ENCODE results near the gene COPS7A.
"Not testable (repeated sequence)": the region's sequence is repeated elsewhere in the genome, so short reads cannot be mapped to it uniquely, and the experiment has no call there.

Gene COPS7A

GRCh38 chr12:6716031-6716873 lies 7.6 kb upstream of the COPS7A start:
- H3K27ac ChIP-seq (ENCODE audit: extremely low read depth, low read depth, low read length); H3K36me3 ChIP-seq (ENCODE audit: control insufficient read depth in 2 of 2, insufficient read depth in 1 of 2, low read length in 2 of 2); H3K4me1 ChIP-seq (ENCODE audit: control insufficient read depth, insufficient read depth, low read length); H3K9me3 ChIP-seq (ENCODE audit: control insufficient read depth, insufficient read depth, low read depth, low read length); CTCF ChIA-PET; H3K4me3 ChIP-seq (ENCODE audit: low read depth, low read length): not testable (repeated sequence)
- peak; percentile 11; the same call in 1 of the 2 replicates for TF ChIP-seq SP2 (tag by site-specific recombination; IDR thresholded peaks at IDR 0.05)
- POLR2A ChIA-PET, result interaction anchor here (0.8 kb wide), 1 partner anchor 61 kb away, joined by 3 read pairs; no protein-coding TSS in a partner anchor

DNA sequence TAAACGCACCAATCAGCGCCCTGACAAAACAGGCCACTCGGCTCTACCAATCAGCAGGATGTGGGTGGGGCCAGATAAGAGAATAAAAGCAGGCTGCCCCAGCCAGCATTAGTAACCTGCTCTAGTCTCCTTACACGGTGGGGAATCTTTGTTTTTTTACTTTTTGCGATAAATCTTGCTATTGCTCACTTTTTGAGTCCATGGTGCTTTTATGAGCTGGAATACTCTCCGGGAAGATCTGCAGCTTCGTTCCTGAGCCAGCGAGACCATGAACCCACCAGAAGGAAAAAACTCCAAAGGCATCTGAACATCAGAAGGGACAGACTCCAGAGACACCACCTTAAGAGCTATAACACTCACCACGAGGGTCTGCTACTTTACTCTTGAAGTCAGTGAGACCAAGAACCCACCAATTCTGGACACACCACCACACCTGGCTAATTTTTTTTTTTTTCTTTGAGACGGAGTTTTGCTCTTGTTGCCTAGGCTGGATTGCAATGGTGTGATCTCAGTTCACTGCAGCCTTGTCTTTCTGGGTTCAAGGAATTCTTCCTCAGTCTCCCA lies 6.9 kb upstream of the COPS7A start:
- Histone ChIP-seq H3K4me1 (ENCODE audit: control insufficient read depth, insufficient read depth, low read length) (no peaks in the 10 kb centered on the region), H3K36me3 (ENCODE audit: control insufficient read depth in 2 of 2, insufficient read depth in 1 of 2, low read length in 2 of 2) (no peaks in the 10 kb centered on the region), H3K9me3 (ENCODE audit: control insufficient read depth, insufficient read depth, low read depth, low read length) (no peaks in the 10 kb centered on the region), H3K27ac (ENCODE audit: extremely low read depth, low read depth, low read length) (no peak overlapping the region), H3K4me3 (ENCODE audit: low read depth, low read length) (no peak overlapping the region)
- CTCF ChIA-PET, result interaction anchor here (0.6 kb wide), 1 partner anchor 96 kb away, joined by 3 read pairs; no protein-coding TSS in a partner anchor
- POLR2A ChIA-PET, result interaction anchor here (0.8 kb wide), 1 partner anchor 60 kb away, joined by 3 read pairs; no protein-coding TSS in a partner anchor
- TF ChIP-seq ZNF24 (tag by site-specific recombination; IDR thresholded peaks at IDR 0.05) (no peak), ZNF596 (tag by site-specific recombination; IDR thresholded peaks at IDR 0.05) (no peak), SCRT1 (tag by site-specific recombination; IDR thresholded peaks at IDR 0.05; ENCODE audit: borderline replicate concordance) (no peak), ZIC2 (tag by site-specific recombination; IDR thresholded peaks at IDR 0.05) (no peak), ZNF155 (tag by site-specific recombination; IDR thresholded peaks at IDR 0.05) (no peak), ZNF423 (tag by site-specific recombination; IDR thresholded peaks at IDR 0.05) (no peak), ZNF837 (tag by site-specific recombination; IDR thresholded peaks at IDR 0.05) (no peak), SP2 (tag by site-specific recombination; IDR thresholded peaks at IDR 0.05) (no peak), ZNF354C (tag by site-specific recombination; IDR thresholded peaks at IDR 0.05; ENCODE audit: borderline replicate concordance, low read depth) (no peak), ZNF335 (tag by site-specific recombination; conservative IDR thresholded peaks at IDR 0.05) (no peak), ZNF664 (tag by site-specific recombination; IDR thresholded peaks at IDR 0.05) (no peak), ZNF670 (tag by site-specific recombination; IDR thresholded peaks at IDR 0.05; ENCODE audit: low read depth) (no peak)
- TF ChIP-seq, protein P1, sequence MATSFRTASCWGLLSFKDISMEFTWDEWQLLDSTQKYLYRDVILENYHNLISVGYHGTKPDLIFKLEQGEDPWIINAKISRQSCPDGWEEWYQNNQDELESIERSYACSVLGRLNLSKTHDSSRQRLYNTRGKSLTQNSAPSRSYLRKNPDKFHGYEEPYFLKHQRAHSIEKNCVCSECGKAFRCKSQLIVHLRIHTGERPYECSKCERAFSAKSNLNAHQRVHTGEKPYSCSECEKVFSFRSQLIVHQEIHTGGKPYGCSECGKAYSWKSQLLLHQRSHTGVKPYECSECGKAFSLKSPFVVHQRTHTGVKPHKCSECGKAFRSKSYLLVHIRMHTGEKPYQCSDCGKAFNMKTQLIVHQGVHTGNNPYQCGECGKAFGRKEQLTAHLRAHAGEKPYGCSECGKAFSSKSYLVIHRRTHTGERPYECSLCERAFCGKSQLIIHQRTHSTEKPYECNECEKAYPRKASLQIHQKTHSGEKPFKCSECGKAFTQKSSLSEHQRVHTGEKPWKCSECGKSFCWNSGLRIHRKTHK (tag by site-specific recombination; IDR thresholded peaks at IDR 0.05), result no peak
- TF ChIP-seq, protein P2, sequence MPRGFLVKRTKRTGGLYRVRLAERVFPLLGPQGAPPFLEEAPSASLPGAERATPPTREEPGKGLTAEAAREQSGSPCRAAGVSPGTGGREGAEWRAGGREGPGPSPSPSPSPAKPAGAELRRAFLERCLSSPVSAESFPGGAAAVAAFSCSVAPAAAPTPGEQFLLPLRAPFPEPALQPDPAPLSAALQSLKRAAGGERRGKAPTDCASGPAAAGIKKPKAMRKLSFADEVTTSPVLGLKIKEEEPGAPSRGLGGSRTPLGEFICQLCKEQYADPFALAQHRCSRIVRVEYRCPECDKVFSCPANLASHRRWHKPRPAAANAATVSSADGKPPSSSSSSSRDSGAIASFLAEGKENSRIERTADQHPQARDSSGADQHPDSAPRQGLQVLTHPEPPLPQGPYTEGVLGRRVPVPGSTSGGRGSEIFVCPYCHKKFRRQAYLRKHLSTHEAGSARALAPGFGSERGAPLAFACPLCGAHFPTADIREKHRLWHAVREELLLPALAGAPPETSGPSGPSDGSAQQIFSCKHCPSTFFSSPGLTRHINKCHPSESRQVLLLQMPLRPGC (tag by site-specific recombination; IDR thresholded peaks at IDR 0.05), result no peak

- TF ChIP-seq ZNF184 (tag by site-specific recombination; IDR thresholded peaks at IDR 0.05), result no peak
- peak; percentile 95 for TF ChIP-seq PRDM1 (tag by site-specific recombination; IDR thresholded peaks at IDR 0.05)
- peak; percentile 47 for TF ChIP-seq ZNF366 (tag by site-specific recombination; conservative IDR thresholded peaks at IDR 0.05)
- TF ChIP-seq BCL11A (tag by site-specific recombination; IDR thresholded peaks at IDR 0.05; ENCODE audit: low read depth), result no peak
- no peak for TF ChIP-seq ZNF658 (tag by site-specific recombination; IDR thresholded peaks at IDR 0.05)
- TF ChIP-seq, protein P2 (tag by site-specific recombination; IDR thresholded peaks at IDR 0.05), result no peak
- TF ChIP-seq ZNF132 (tag by site-specific recombination; IDR thresholded peaks at IDR 0.05; ENCODE audit: borderline replicate concordance), result no peak
- H3K4me1 ChIP-seq (ENCODE audit: control insufficient read depth, insufficient read depth, low read length), result peaks cover 11% of the 10 kb centered on the region
- H3K4me3 ChIP-seq (ENCODE audit: low read depth, low read length), result no peak overlapping the region
- peaks cover 0 to 11% of the 10 kb centered on the region in 2 experiments; a peak in 1 of 3 replicates for H3K36me3 ChIP-seq (ENCODE audit: control insufficient read depth in 2 of 2, insufficient read depth in 1 of 2, low read length in 2 of 2)
- no peaks in the 10 kb centered on the region for H3K9me3 ChIP-seq (ENCODE audit: control insufficient read depth, insufficient read depth, low read depth, low read length)
- CTCF ChIA-PET, result interaction anchor here (0.6 to 3.5 kb wide), 5 partner anchors 11 to 388 kb away, joined by 3 to 21 read pairs (median 4); partner anchors contain the start of gene MLF2
- no peak overlapping the region for H3K27ac ChIP-seq (ENCODE audit: extremely low read depth, low read depth, low read length)
- POLR2A ChIA-PET, result interaction anchor here (1.2 to 4.0 kb wide), 6 partner anchors 14 to 105 kb away, joined by 4 to 104 read pairs (median 8); partner anchors contain the start of genes MLF2, P3H3 and ZNF384
Observed at GRCh38 chr12:6722863-6723262, 983 bp upstream of the COPS7A start.
